H9 (cell line): ENCODE measurements around the gene ZNF804A. TPM values are rescaled to one million over a fixed set of nuclear protein-coding genes. Genes with fewer than 3 reads are reported as not detected.

Experiments
- DNase-seq: peaks from one replicate; pipeline ENCODE4 v3.0.0-alpha.2; 2017
- H2AFZ ChIP-seq: one replicate; pipeline ENCODE4 v1.6.1; 2013; ENCODE audit warnings: mild to moderate bottlenecking, low read length, control low read depth, moderate library complexity
- H2AK5ac ChIP-seq: 2 replicates; pipeline ENCODE4 v1.6.1; 2013; ENCODE audit warnings: low read length, control low read depth, mixed read lengths; ENCODE audit not compliant: insufficient read length
- H2BK120ac ChIP-seq: one replicate; pipeline ENCODE4 v1.6.1; 2013; ENCODE audit warnings: low read depth, mild to moderate bottlenecking, low read length, control low read depth, inconsistent platforms; ENCODE audit not compliant: poor library complexity, severe bottlenecking
- H2BK12ac ChIP-seq: 2 replicates; pipeline ENCODE4 v1.6.1; 2013; ENCODE audit warnings: low read length, control low read depth, mixed read lengths, low read depth; ENCODE audit not compliant: insufficient read length
- H2BK15ac ChIP-seq: 2 replicates; pipeline ENCODE4 v1.6.1; 2013; ENCODE audit warnings: low read depth, low read length, control low read depth
- H2BK20ac ChIP-seq: one replicate; pipeline ENCODE4 v1.6.1; 2013; ENCODE audit warnings: low read depth, mild to moderate bottlenecking, low read length, control low read depth, inconsistent platforms; ENCODE audit not compliant: poor library complexity, severe bottlenecking
- H2BK5ac ChIP-seq: 2 replicates; pipeline ENCODE4 v1.6.1; 2013; ENCODE audit warnings: low read length, control low read depth, mixed read lengths; ENCODE audit not compliant: insufficient read length
- H3K14ac ChIP-seq: 2 replicates; pipeline ENCODE4 v1.6.1; 2013; ENCODE audit warnings: low read length, control low read depth; ENCODE audit not compliant: insufficient read depth
- H3K18ac ChIP-seq: 2 replicates; pipeline ENCODE4 v1.6.1; 2013; ENCODE audit warnings: low read depth, mild to moderate bottlenecking, mixed read lengths, low read length, control low read depth; ENCODE audit not compliant: insufficient read length
- H3K23ac ChIP-seq: 2 replicates; pipeline ENCODE4 v1.6.1; 2013; ENCODE audit warnings: low read length, control low read depth, mixed read lengths, low read depth; ENCODE audit not compliant: insufficient read length
- H3K23me2 ChIP-seq: 2 replicates; pipeline ENCODE4 v1.6.1; 2013; ENCODE audit warnings: low read depth, mild to moderate bottlenecking, mixed read lengths, low read length, control low read depth; ENCODE audit not compliant: insufficient read length, poor library complexity, severe bottlenecking
- H3K27ac ChIP-seq: 2 replicates; pipeline ENCODE4 v1.5.1; 2013; ENCODE audit warnings: low read length, control low read depth, mixed read lengths, low read depth; ENCODE audit not compliant: insufficient read length
- H3K27me3 ChIP-seq: 2 replicates; pipeline ENCODE4 v1.6.1; 2013; ENCODE audit warnings: low read length, control low read depth, inconsistent platforms; ENCODE audit not compliant: insufficient read depth
- H3K4ac ChIP-seq: 2 replicates; pipeline ENCODE4 v1.6.1; 2013; ENCODE audit warnings: low read depth, mild to moderate bottlenecking, control low read depth, inconsistent platforms, low read length, moderate library complexity
- H3K4me1 ChIP-seq: 2 replicates; pipeline ENCODE4 v1.6.1; 2013; ENCODE audit warnings: low read length, control low read depth, inconsistent platforms; ENCODE audit not compliant: insufficient read depth
- H3K4me2 ChIP-seq: 2 replicates; pipeline ENCODE4 v1.6.1; 2013; ENCODE audit warnings: low read length, control low read depth, mixed read lengths; ENCODE audit not compliant: insufficient read length, insufficient read depth
- H3K56ac ChIP-seq: 2 replicates; pipeline ENCODE4 v1.6.1; 2013; ENCODE audit warnings: low read depth, mild to moderate bottlenecking, mixed read lengths, low read length, control low read depth; ENCODE audit not compliant: insufficient read length
- H3K79me1 ChIP-seq: 2 replicates; pipeline ENCODE4 v1.6.1; 2013; ENCODE audit warnings: low read depth, mild to moderate bottlenecking, moderate library complexity, low read length, control low read depth, inconsistent platforms; ENCODE audit not compliant: insufficient read depth, poor library complexity, severe bottlenecking
- H3K79me2 ChIP-seq: 2 replicates; pipeline ENCODE4 v1.6.1; 2013; ENCODE audit warnings: low read length, control low read depth, inconsistent platforms; ENCODE audit not compliant: insufficient read depth
- H3K9ac ChIP-seq: 2 replicates; pipeline ENCODE4 v1.6.1; 2013; ENCODE audit warnings: low read length, control low read depth, mixed read lengths; ENCODE audit not compliant: insufficient read length; ENCODE audit errors: extremely low read depth
- H3K9me3 ChIP-seq: one replicate; pipeline ENCODE4 v1.6.1; 2013; ENCODE audit warnings: low read depth, low read length, inconsistent platforms; ENCODE audit not compliant: control insufficient read depth
- H3T11ph ChIP-seq: one replicate; pipeline ENCODE4 v1.6.1; 2013; ENCODE audit warnings: mild to moderate bottlenecking, low read length, control low read depth, inconsistent platforms
- H4K20me1 ChIP-seq: one replicate; pipeline ENCODE4 v1.6.1; 2013; ENCODE audit not compliant: control insufficient read depth, insufficient read length, insufficient read depth
- H4K5ac ChIP-seq: 2 replicates; pipeline ENCODE4 v1.6.1; 2013; ENCODE audit warnings: low read depth, mild to moderate bottlenecking, mixed read lengths, low read length, control low read depth; ENCODE audit not compliant: insufficient read length
- H4K8ac ChIP-seq: replicated peaks from 2 replicates; pipeline ENCODE4 v1.6.1; 2013; ENCODE audit warnings: low read length, control low read depth, mixed read lengths, low read depth; ENCODE audit not compliant: insufficient read length
- H4K91ac ChIP-seq: 2 replicates; pipeline ENCODE4 v1.6.1; 2013; ENCODE audit warnings: low read depth, mild to moderate bottlenecking, moderate library complexity, mixed read lengths, low read length, control low read depth; ENCODE audit not compliant: insufficient read length
- H3K27ac Mint-ChIP-seq, 3 experiments: 2 replicates in 2 of 3; 3 replicates in 1 of 3; pipeline ENCODE4 v1.8.0; 2020 to 2021; ENCODE audit warnings: mixed read lengths in 3 of 3, mild to moderate bottlenecking in 1 of 3, moderate library complexity in 1 of 3
- H3K27me3 Mint-ChIP-seq: 2 replicates; pipeline ENCODE4 v1.8.0; 2021; ENCODE audit warnings: low read depth, mild to moderate bottlenecking, moderate library complexity, mixed read lengths
- H3K36me3 Mint-ChIP-seq, 3 experiments: 2 replicates in 2 of 3; 3 replicates in 1 of 3; pipeline ENCODE4 v1.8.0; 2020 to 2021; ENCODE audit warnings: low read depth in 3 of 3, mixed read lengths in 3 of 3; ENCODE audit not compliant: insufficient read depth in 1 of 3
- H3K4me1 Mint-ChIP-seq, 2 experiments: 2 replicates each; pipeline ENCODE4 v1.8.0; 2020; ENCODE audit warnings: mixed read lengths in 2 of 2
- H3K4me3 Mint-ChIP-seq, 2 experiments: 2 replicates in 1 of 2; 3 replicates in 1 of 2; pipeline ENCODE4 v1.8.0; 2020 to 2021; ENCODE audit warnings: mild to moderate bottlenecking in 2 of 2, mixed read lengths in 2 of 2, moderate library complexity in 1 of 2
- H3K9me3 Mint-ChIP-seq, 2 experiments: 2 replicates in 1 of 2; 3 replicates in 1 of 2; pipeline ENCODE4 v1.8.0; 2020; ENCODE audit warnings: mild to moderate bottlenecking in 2 of 2, mixed read lengths in 2 of 2, moderate library complexity in 1 of 2
- WGBS: extraction: QIAGEN DNeasy Blood & Tissue Kit; methylation state at CpG from one replicate; pipeline ENCODE4 v1.1.7; 2013; ENCODE audit warnings: missing lambda C conversion rate, low lambda C conversion rate, mixed read lengths; ENCODE audit not compliant: insufficient read length; ENCODE audit errors: extremely low coverage; 5-methylcytosine and 5-hydroxymethylcytosine counted together
- total RNA-seq: library from RNA; stranded (reverse); gene quantifications from 2 replicates; pipeline ENCODE4 v1.2.1, GENCODE V29; 2021
- TF ChIP-seq, protein P1 (sequence below): fragments of 200-600 bp; sonication (generic); conservative IDR thresholded peaks from 3 replicates; pipeline ENCODE4 v1.8.0; 2021; ENCODE audit warnings: antibody characterized with exemption, mild to moderate bottlenecking

Gene ZNF804A
- total RNA-seq, 1 experiment from 2014 or later = not detected

GRCh38 chr2:184579226-184579625 lies 19.1 kb upstream of the ZNF804A start:
- no peak overlapping the region for H3K18ac ChIP-seq

More at GRCh38 chr2:184579226-184579625, 19.1 kb upstream of the ZNF804A start:
- no peaks in the 10 kb centered on the region for H3K36me3 Mint-ChIP-seq
- H3K27ac Mint-ChIP-seq = no peak overlapping the region
- Histone ChIP-seq H3K14ac (no peak overlapping the region), H3K4me2 (no peak overlapping the region), H4K5ac (no peak overlapping the region), H4K20me1 (no peaks in the 10 kb centered on the region), H3K9ac (no peak overlapping the region), H3K79me1 (no peaks in the 10 kb centered on the region), H2BK5ac (no peak overlapping the region), H3K23me2 (no peaks in the 10 kb centered on the region), H3T11ph (no peak overlapping the region), H3K56ac (no peak overlapping the region), H3K9me3 (no peaks in the 10 kb centered on the region), H2AK5ac (no peak overlapping the region), H3K4me1 (no peaks in the 10 kb centered on the region), H2BK120ac (no peak overlapping the region), H3K23ac (no peak overlapping the region), H3K79me2 (no peaks in the 10 kb centered on the region), H2BK12ac (no peak overlapping the region), H2BK20ac (no peak overlapping the region), H4K91ac (no peak overlapping the region), H3K4ac (no peak overlapping the region), H2AFZ (no peak overlapping the region), H2BK15ac (no peak overlapping the region), H3K27me3 (no peaks in the 10 kb centered on the region), H3K27ac (no peak overlapping the region), H4K8ac (no peak overlapping the region)
- H3K4me3 Mint-ChIP-seq = no peak overlapping the region
- TF ChIP-seq, protein P1, sequence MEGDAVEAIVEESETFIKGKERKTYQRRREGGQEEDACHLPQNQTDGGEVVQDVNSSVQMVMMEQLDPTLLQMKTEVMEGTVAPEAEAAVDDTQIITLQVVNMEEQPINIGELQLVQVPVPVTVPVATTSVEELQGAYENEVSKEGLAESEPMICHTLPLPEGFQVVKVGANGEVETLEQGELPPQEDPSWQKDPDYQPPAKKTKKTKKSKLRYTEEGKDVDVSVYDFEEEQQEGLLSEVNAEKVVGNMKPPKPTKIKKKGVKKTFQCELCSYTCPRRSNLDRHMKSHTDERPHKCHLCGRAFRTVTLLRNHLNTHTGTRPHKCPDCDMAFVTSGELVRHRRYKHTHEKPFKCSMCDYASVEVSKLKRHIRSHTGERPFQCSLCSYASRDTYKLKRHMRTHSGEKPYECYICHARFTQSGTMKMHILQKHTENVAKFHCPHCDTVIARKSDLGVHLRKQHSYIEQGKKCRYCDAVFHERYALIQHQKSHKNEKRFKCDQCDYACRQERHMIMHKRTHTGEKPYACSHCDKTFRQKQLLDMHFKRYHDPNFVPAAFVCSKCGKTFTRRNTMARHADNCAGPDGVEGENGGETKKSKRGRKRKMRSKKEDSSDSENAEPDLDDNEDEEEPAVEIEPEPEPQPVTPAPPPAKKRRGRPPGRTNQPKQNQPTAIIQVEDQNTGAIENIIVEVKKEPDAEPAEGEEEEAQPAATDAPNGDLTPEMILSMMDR = no peak
- H3K27me3 Mint-ChIP-seq = peaks cover 2% of the 10 kb centered on the region
- no CpG with 5 or more reads among the region's 4 CpGs for WGBS
- no peaks in the 10 kb centered on the region for H3K9me3 Mint-ChIP-seq
- no peaks in the 10 kb centered on the region for H3K4me1 Mint-ChIP-seq
- DNase-seq = no peak
